Thymus (tissue), 11 donors: Measurements from ENCODE around the gene ICOSLG. TPM values are rescaled to one million over a fixed set of nuclear protein-coding genes. Genes with fewer than 3 reads are reported as not detected.

Source experiments
- DNase-seq, 9 donors: peaks; one replicate each; pipeline ENCODE4 v3.0.0-alpha.2; 2013; ENCODE audit warnings: low spot score in 9 of 9, low read depth in 6 of 9, missing footprints in 1 of 9
- H3K27ac ChIP-seq, 2 donors: one replicate each; pipeline ENCODE4 v1.5.1; 2013; ENCODE audit warnings: control low read depth in 1 of 2, low read depth in 1 of 2, low read length in 1 of 2, mild to moderate bottlenecking in 1 of 2, moderate library complexity in 1 of 2
- H3K27me3 ChIP-seq, 2 donors: one replicate each; pipeline ENCODE4 v1.5.1; 2013; ENCODE audit warnings: low read length in 1 of 2; ENCODE audit not compliant: control insufficient read depth in 2 of 2, insufficient read depth in 1 of 2
- H3K36me3 ChIP-seq, 2 donors: one replicate each; pipeline ENCODE4 v1.5.1; 2013; ENCODE audit warnings: low read length in 1 of 2, mild to moderate bottlenecking in 1 of 2, moderate library complexity in 1 of 2; ENCODE audit not compliant: control insufficient read depth in 2 of 2, insufficient read depth in 2 of 2
- H3K4me1 ChIP-seq, 2 donors: one replicate each; pipeline ENCODE4 v1.5.1; 2013; ENCODE audit warnings: low read length in 2 of 2; ENCODE audit not compliant: control insufficient read depth in 2 of 2, insufficient read depth in 2 of 2
- H3K4me3 ChIP-seq, 2 donors: one replicate each; pipeline ENCODE4 v1.5.1; 2013; ENCODE audit warnings: low read length in 2 of 2, control low read depth in 1 of 2, mild to moderate bottlenecking in 1 of 2
- H3K9me3 ChIP-seq, 2 donors: one replicate each; pipeline ENCODE4 v1.5.1; 2013; ENCODE audit warnings: low read length in 1 of 2, mild to moderate bottlenecking in 1 of 2; ENCODE audit not compliant: control insufficient read depth in 2 of 2, insufficient read depth in 1 of 2
- WGBS: extraction: QIAGEN DNeasy Blood & Tissue Kit; methylation state at CpG from one replicate; pipeline ENCODE4 v1.1.7; 2013; 5-methylcytosine and 5-hydroxymethylcytosine counted together
- polyA plus RNA-seq: library from polyadenylated mRNA; stranded (reverse); fragments of 200-250 nt; gene quantifications from one replicate; pipeline ENCODE4 v1.2.3, GENCODE V29; 2013
- total RNA-seq: library from RNA; stranded (reverse); fragments of 120-200 nt; gene quantifications from one replicate; pipeline ENCODE4 v1.2.4, GENCODE V29; 2013
- donor health status: healthy.

The ICOSLG gene
- total and polyA plus RNA-seq, 2 donors: 1.1 to 5.1 TPM

DNA sequence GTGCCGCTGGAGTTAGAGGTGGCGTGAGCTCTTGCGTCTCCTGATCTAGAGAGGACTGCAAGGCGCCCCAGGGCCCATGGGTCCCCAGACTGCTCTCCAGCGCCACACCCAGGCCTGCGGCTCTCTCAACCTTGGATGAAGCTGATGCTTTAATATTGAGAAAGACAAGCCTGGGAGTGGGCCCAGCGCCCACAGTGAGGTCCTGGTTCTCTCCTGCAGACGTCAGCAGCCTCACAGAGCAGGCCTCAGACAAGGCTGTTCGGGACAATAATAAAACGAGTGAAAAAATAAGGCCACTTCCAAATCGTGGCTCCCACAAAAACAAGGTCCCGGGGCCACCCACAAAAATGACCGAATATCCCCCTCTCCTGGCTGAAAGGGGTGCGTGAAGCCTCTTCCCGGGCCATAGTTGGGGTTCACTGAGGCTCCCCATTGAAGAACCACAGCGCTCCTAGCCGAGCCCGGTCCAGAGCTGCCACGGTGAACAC, 27.0 kb upstream of the ICOSLG start:
- H3K27me3 ChIP-seq: no peaks in the 10 kb centered on the region
- H3K9me3 ChIP-seq: no peaks in the 10 kb centered on the region
- no peak for DNase-seq
- no peaks in the 10 kb centered on the region for H3K36me3 ChIP-seq
- no peak overlapping the region for H3K27ac ChIP-seq
- 87% methylated on average over 19 of the region's 19 CpGs for WGBS
- H3K4me1 ChIP-seq: no peaks in the 10 kb centered on the region
- H3K4me3 ChIP-seq: no peak overlapping the region

DNA sequence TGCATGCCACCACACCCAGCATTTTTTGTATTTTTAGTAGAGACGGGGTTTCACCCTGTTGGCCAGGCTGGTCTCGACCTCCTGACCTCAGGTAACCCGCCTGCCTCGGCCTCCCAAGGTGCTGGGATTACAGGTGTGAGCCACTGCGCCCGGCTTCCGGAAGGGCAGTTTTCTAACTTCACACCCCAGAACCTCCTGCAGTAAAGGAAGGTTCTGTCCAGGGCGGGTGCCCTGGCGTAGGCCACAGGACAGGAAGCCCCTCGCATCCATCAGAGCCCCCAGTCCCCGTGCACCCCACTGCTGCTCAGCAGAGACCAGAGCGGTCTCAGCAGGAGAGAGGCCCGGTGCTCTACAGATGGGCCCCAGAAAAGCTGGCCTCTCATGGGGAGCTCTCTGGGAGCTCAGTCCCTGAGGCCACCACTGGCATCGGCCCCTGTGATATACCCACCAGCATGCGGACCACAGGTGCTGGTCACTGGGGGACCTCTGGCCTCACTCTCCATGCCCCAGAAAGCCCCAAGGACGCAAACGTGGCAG, 25.1 kb upstream of the ICOSLG start:
- no peak overlapping the region for H3K4me3 ChIP-seq
- no peaks in the 10 kb centered on the region for H3K36me3 ChIP-seq
- WGBS: 95% methylated on average over 17 of the region's 17 CpGs
- DNase-seq: no peak
- H3K4me1 ChIP-seq: no peaks in the 10 kb centered on the region
- no peaks in the 10 kb centered on the region for H3K27me3 ChIP-seq
- H3K9me3 ChIP-seq: no peaks in the 10 kb centered on the region
- no peak overlapping the region for H3K27ac ChIP-seq

DNA sequence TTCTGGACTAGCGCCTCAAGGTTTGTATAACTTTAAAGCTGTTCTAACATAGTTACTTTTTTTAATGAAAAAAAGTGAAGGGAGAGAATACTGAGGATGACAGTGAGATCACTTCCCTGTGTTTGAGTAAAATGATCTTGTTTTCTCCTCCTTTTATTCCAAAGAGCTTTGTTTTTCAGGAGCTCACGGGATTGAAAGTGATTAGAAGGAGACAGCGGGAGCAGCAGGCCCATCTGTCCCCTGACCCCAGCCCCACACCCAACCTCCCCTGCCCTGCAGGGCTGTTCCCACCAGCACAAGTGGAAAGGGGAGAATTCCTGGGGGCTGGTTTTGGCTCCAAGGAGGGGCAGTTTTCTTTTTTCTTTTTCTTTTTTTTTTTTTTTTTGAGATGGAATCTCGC, 23.0 kb upstream of the ICOSLG start:
- H3K27ac ChIP-seq: no peak overlapping the region
- no peak for DNase-seq
- no peaks in the 10 kb centered on the region for H3K4me1 ChIP-seq
- no peaks in the 10 kb centered on the region for H3K27me3 ChIP-seq
- no peaks in the 10 kb centered on the region for H3K9me3 ChIP-seq
- H3K4me3 ChIP-seq: no peak overlapping the region
- WGBS: 96% methylated on average over 4 of the region's 4 CpGs
- H3K36me3 ChIP-seq: no peaks in the 10 kb centered on the region

DNA sequence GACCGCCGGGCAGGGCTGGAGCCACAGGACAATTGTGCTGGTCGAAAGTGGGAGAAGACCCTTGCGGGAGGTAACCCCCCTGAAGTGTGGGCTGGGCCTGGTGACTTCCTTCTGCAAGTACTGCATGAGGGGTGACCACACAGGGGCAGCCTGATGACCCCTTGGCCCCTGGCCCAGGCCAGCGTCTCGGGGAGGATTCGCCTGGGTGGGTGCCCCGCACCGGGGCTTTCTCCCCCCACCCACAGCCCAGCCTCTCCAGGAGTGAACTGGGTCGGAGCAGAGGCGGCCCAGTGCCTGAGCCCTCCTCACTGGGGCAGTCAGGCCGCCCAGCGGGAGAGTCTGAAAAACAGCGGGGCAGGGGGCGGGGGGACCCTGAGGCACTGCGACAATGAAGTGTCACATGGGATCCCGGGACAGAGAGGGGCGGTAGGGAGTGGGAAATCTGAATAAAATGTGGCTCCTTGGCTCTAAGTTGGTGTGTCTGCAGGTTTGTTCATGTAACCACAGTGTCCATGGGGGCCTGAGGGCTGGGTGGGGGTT, 22.5 kb upstream of the ICOSLG start:
- Histone ChIP-seq H3K27me3 (no peaks in the 10 kb centered on the region), H3K9me3 (no peaks in the 10 kb centered on the region), H3K4me3 (no peak overlapping the region), H3K4me1 (no peaks in the 10 kb centered on the region), H3K27ac (no peak overlapping the region), H3K36me3 (no peaks in the 10 kb centered on the region)
- no peak for DNase-seq
- 91% methylated on average over 18 of the region's 18 CpGs for WGBS

DNA sequence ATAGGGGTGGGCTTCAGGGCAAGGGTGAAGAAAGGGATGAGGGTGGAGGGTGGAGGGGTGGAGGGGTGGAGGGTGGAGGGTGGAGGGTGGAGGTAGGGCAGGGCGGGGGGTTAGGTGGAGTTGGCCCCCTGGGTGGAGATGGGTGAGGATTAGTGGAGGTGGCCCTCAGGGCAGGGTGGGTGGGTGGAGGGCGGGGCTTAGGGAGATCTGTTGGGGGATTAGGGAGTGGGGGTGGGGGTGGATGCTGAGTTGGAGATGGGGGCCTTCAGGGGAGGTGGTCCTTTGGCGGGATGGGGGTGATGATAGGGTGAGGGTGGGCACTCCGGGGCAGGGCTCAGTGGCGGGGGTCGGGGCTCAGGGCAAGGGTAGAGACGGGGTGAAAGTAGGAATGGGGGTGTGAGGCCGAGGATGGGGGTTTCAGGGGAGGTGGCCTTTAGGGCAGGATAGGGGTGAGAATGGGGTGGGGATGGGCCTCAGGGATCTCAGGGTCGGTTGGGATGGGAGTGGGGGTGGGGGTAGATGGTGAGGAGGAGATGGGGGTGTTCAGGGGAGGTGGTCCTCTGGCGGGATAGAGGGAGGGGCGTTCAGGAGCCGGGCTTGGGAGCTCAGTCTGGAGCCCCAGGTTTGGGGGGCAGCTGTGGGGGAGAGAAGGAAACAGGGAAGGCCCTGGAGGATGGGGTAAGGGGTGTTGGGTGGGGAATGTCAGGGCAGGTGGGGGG, 21.8 kb upstream of the ICOSLG start:
- Histone ChIP-seq H3K4me3 (no peak overlapping the region), H3K9me3 (no peaks in the 10 kb centered on the region), H3K27ac (no peak overlapping the region), H3K27me3 (no peaks in the 10 kb centered on the region), H3K4me1 (no peaks in the 10 kb centered on the region), H3K36me3 (no peaks in the 10 kb centered on the region)
- DNase-seq: no peak
- 94% methylated on average over 12 of the region's 12 CpGs for WGBS

DNA sequence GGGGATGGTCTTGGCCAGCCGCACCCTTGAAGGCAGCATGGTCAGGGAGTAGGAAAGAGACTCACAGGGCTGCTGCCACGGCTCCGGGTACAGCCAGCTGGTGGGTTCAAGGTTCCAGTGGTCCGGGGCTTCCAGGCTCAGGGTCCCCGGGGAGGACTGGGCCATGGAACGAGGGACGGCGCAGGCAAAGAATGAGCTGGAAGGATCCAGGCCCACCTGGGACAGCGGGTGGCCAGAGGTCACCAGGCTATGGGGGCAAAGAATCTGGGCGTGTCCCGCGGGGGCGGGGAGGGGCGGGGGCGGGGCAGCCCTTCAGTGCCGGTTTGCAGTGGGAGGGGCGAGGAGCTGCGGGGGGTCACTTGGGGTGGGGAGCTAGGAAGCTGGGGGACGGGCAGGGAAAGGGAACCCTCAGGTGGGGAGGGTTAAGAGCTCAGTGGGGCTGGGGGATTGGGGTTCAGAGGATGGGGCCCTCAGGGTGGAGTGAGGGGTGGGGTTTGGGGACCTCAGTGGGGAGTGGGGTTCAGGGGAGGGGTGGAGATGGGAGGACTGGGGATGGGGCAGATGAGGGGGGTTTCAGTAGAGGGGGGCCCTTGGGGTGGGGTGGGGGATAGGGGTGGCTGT, 21.0 kb upstream of the ICOSLG start, which contains the start of gene DNMT3L:
DNMT3L (minus strand) TSS at position 223 of the 621 bp plus-strand sequence. CDS start 638 bp downstream, outside the sequence.
- Histone ChIP-seq H3K4me3 (no peak within 1 kb of the TSS), H3K4me1 (no peaks in the 10 kb centered on the region), H3K9me3 (no peaks in the 10 kb centered on the region), H3K36me3 (no peaks in the 10 kb centered on the region), H3K27me3 (no peaks in the 10 kb centered on the region), H3K27ac (no peak within 1 kb of the TSS)
- WGBS: 91% methylated on average over 19 of the region's 19 CpGs
- no peak for DNase-seq

DNA sequence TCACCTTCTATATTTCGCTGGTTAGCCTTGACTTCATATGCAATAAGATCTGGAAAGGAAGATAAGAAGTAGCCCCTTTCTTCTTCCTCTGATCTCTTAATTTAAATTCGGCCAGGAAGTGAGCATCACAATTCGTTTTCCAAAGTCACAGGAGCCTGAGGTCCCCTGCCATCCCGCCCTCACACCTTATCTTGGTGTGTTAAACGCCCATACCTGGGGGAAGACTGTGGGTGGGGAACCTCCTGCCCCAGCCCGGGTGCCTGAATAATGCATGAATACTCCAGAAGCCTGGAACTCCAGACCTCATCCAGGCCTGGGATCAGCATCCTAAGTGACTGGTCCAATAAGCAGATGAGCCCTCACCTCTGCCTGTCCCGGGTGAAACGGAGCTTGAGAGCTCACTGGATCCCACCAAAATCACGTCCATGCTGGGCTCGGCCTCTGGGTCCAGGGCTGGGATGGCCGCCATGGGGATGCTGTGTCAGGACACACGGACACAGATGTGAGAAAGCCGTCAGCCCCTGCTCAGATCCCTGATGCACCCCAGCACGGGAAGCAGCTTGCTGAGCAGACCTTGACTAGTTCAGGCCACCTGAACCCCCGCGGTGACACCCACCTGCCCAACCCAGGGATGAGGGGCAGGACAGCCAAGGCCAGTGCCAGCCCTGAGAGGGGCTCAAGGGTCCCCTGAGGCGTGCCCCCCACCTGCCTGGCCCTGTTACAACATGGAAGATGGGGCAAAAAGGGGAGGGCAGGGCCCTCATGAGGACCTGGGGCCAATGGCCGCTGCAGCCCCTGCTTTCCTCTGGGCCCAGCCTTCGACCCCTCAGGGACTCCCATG, 20.3 kb upstream of the ICOSLG start:
- Histone ChIP-seq H3K36me3 (no peaks in the 10 kb centered on the region), H3K9me3 (no peaks in the 10 kb centered on the region), H3K4me1 (no peaks in the 10 kb centered on the region), H3K27me3 (no peaks in the 10 kb centered on the region), H3K27ac (no peak overlapping the region), H3K4me3 (no peak overlapping the region)
- WGBS: 94% methylated on average over 19 of the region's 19 CpGs
- no peak for DNase-seq

DNA sequence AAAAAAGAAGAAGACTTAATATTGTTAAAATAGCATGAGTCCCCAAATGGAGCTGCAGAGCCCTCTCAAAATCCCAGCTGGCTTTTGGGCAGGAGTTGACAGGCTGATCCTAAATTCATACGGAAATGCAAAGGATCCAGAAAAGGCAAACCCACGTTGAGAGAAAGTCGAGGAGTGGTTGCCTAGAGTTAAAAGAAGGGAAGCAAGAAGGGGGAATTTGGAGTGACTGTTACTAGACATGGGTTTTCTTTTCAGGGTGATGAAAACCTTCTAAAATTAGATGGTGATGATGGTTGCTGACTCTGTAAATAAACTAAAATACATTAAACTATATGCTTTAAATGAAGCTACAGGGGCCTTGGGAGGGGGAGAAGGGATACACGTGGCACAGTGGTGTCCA, 19.3 kb upstream of the ICOSLG start:
- no peak for DNase-seq
- H3K27ac ChIP-seq: no peak overlapping the region
- no peaks in the 10 kb centered on the region for H3K9me3 ChIP-seq
- H3K36me3 ChIP-seq: no peaks in the 10 kb centered on the region
- H3K4me3 ChIP-seq: no peak overlapping the region
- H3K4me1 ChIP-seq: no peaks in the 10 kb centered on the region
- H3K27me3 ChIP-seq: no peaks in the 10 kb centered on the region
- WGBS: 81% methylated on average over 4 of the region's 4 CpGs
